ENCODE data around the gene PDE8A. TPM values are rescaled to one million over a fixed set of nuclear protein-coding genes. Genes with fewer than 3 reads are reported as not detected.
"Not testable (repeated sequence)": the region's sequence is repeated elsewhere in the genome, so short reads cannot be mapped to it uniquely, and the experiment has no call there.

PDE8A gene
- total RNA-seq, 5 donors from 2014 or later (not counting 1 experiment from before 2014, with no cell fraction given), result 21.5 to 33.7 (median 25.1) TPM

- Mint-ChIP-seq H3K27me3 (peaks cover 31 to 50% of the 10 kb centered on the region in 2 donors), H3K9me3 (peaks cover 0 to 12% (median 9%) of the 10 kb centered on the region in 3 donors), H3K4me3 (peak overlapping the region in 2 of 3 donors; percentile 45 to 46), H3K4me1 (peaks cover 0 to 8% (median 7%) of the 10 kb centered on the region in 3 donors), H3K36me3 (peaks cover 5% of the 10 kb centered on the region), H3K27ac (no peak overlapping the region)
- H3K36me3 ChIP-seq (ENCODE audit: control insufficient read depth in 2 of 2, extremely low read depth in 1 of 2, insufficient read depth in 1 of 2, low read length in 1 of 2), result no peaks in the 10 kb centered on the region
- DNase-seq (peak; percentile 0 to 60 (median 34)), ATAC-seq (replicated peaks in 1 of 4) (peak; percentile 65 to 93 (median 74))
- 20% methylated on average over 9 of the region's 20 CpGs for WGBS (ENCODE audit: insufficient coverage)
- POLR2A ChIA-PET, result interaction anchor here in 1 of 2 donors (0.6 kb wide), 1 partner anchor 118 kb away, joined by 3 read pairs; no protein-coding TSS in a partner anchor
- peaks cover 2 to 27% of the 10 kb centered on the region in 2 experiments for H3K27me3 ChIP-seq (replicated peaks in 1 of 2; ENCODE audit: control insufficient read depth in 2 of 2, extremely low read depth in 1 of 2, insufficient read depth in 2 of 2, low read length in 1 of 2)
- H3K9me3 ChIP-seq, result no peaks in the 10 kb centered on the region
- CTCF ChIA-PET, result interaction anchor here in 1 of 2 donors (1.2 to 1.4 kb wide), 3 partner anchors 9 to 188 kb away, joined by 3 to 7 read pairs (median 5); no protein-coding TSS in a partner anchor
- no peak overlapping the region for H3K27ac ChIP-seq (ENCODE audit: low read length)
- H3K4me3 ChIP-seq (ENCODE audit: control insufficient read depth in 1 of 2, extremely low read depth in 1 of 2, low read length in 1 of 2), result peak overlapping the region; percentile 24 to 51
- H3K4me1 ChIP-seq (ENCODE audit: control insufficient read depth in 1 of 2, extremely low read depth in 1 of 2, insufficient read depth in 2 of 2, low read length in 2 of 2), result peaks cover 2 to 8% of the 10 kb centered on the region in 2 experiments
These were observed 187.1 kb downstream of the PDE8A start for GRCh38 chr15:85168642-85169173.

DNA sequence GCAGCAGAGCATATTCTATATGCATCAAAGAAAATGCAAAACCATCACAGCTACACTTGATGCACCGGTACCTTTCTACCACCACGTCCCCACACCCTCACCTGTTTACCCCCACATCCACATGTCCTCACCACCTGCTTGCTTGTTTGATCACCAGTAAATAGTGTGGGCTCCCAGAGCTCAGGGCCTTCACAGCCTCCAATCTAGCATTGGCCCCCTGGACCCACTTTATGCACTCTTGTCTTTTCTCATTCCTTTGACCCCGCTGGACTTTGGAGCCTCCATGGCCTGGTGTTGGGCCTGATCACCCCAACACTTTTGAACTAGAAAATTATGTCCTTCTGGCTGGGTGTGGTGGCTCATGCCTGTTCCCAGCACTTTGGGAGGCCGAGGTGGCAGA, 190.1 kb downstream of the PDE8A start:
- no peak for ATAC-seq (replicated peaks in 1 of 4)
- Mint-ChIP-seq H3K9me3 (peaks cover 0 to 6% (median 4%) of the 10 kb centered on the region in 3 donors), H3K27ac (no peak overlapping the region), H3K27me3 (peaks cover 31 to 57% of the 10 kb centered on the region in 2 donors), H3K36me3 (peaks cover 5% of the 10 kb centered on the region), H3K4me3 (no peak overlapping the region), H3K4me1 (peaks cover 0 to 8% (median 7%) of the 10 kb centered on the region in 3 donors)
- WGBS (ENCODE audit: insufficient coverage), result 100% methylated on average over 2 of the region's 4 CpGs
- no peak for DNase-seq
- ChIA-PET CTCF (interaction anchor here in 1 of 2 donors (0.6 kb wide), 1 partner anchor 85 kb away, joined by 3 read pairs; no protein-coding TSS in a partner anchor), POLR2A (no interaction called here)
- Histone ChIP-seq H3K27ac (ENCODE audit: low read length) (no peak overlapping the region), H3K4me3 (ENCODE audit: control insufficient read depth in 1 of 2, extremely low read depth in 1 of 2, low read length in 1 of 2) (peak overlapping the region in 1 of 2 donors; percentile 11), H3K9me3 (no peaks in the 10 kb centered on the region), H3K4me1 (ENCODE audit: control insufficient read depth in 1 of 2, extremely low read depth in 1 of 2, insufficient read depth in 2 of 2, low read length in 2 of 2) (peaks cover 2 to 8% of the 10 kb centered on the region in 2 experiments), H3K27me3 (replicated peaks in 1 of 2; ENCODE audit: control insufficient read depth in 2 of 2, extremely low read depth in 1 of 2, insufficient read depth in 2 of 2, low read length in 1 of 2) (peaks cover 2 to 35% of the 10 kb centered on the region in 2 experiments), H3K36me3 (ENCODE audit: control insufficient read depth in 2 of 2, extremely low read depth in 1 of 2, insufficient read depth in 1 of 2, low read length in 1 of 2) (no peaks in the 10 kb centered on the region)

DNA sequence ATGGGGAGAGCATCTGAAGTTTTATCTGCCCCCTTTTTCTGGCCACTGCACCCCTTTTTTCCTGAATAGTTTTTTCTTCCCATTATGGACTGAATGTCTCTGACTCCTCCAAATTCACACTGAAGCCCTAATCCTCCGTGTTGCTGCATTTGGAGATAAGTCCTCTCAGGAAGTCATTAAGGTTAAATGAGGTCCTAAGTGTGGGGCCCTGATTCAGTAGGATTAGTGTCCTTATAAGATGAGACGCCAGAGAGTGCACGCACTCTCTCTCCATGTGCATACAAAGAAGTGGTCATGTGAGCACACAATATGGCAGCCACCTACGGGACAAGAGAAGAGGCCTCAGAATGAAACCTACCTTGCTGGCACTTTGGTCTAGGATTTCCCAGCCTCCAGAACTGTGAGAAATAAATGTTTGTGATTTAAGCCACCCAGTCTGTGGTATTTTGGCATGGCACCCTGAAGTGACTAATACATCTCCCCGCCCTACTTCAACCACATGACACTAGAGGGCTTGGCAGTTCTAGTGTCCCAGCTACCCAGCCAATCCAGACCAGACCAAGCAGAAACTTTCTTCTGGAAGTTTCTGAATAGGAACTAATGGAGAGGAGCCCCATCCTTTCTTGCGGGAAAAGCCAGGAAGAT, 191.3 kb downstream of the PDE8A start:
- no peak for DNase-seq
- Mint-ChIP-seq H3K27ac (no peak overlapping the region), H3K4me1 (peaks cover 0 to 7% (median 5%) of the 10 kb centered on the region in 3 donors), H3K4me3 (no peak overlapping the region), H3K27me3 (peaks cover 27 to 52% of the 10 kb centered on the region in 2 donors), H3K9me3 (peaks cover 0 to 6% (median 4%) of the 10 kb centered on the region in 3 donors), H3K36me3 (peaks cover 5% of the 10 kb centered on the region)
- no peaks in the 10 kb centered on the region for H3K36me3 ChIP-seq (ENCODE audit: control insufficient read depth in 2 of 2, extremely low read depth in 1 of 2, insufficient read depth in 1 of 2, low read length in 1 of 2)
- ChIA-PET CTCF (no interaction called here), POLR2A (no interaction called here)
- peaks cover 2 to 35% of the 10 kb centered on the region in 2 experiments for H3K27me3 ChIP-seq (replicated peaks in 1 of 2; ENCODE audit: control insufficient read depth in 2 of 2, extremely low read depth in 1 of 2, insufficient read depth in 2 of 2, low read length in 1 of 2)
- 95% methylated on average over 2 of the region's 6 CpGs for WGBS (ENCODE audit: insufficient coverage)
- no peak for ATAC-seq (replicated peaks in 1 of 4)
- H3K27ac ChIP-seq (ENCODE audit: low read length), result no peak overlapping the region
- no peaks in the 10 kb centered on the region for H3K9me3 ChIP-seq
- no peak overlapping the region for H3K4me3 ChIP-seq (ENCODE audit: control insufficient read depth in 1 of 2, extremely low read depth in 1 of 2, low read length in 1 of 2)
- H3K4me1 ChIP-seq (ENCODE audit: control insufficient read depth in 1 of 2, extremely low read depth in 1 of 2, insufficient read depth in 2 of 2, low read length in 2 of 2), result peaks cover 2 to 8% of the 10 kb centered on the region in 2 experiments

DNA sequence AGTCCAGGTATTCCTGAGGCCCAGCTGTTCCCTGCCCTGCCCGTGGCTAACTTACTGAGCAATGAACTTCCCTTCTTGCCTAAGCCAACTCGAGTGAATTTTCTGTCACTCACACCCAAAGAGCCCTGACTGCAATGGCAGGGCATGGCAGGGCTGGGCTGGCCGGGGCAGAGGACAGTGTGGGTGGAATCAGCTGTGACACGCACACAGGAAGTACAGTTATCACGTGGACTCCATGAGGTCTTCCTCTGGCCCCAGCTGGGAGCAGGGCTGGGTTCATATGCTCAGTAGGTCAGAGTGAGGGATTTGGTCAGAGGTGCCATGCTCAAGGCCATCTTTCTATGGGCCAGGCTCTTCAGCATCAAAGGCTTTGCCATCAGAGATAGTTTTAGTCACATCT, 192.0 kb downstream of the PDE8A start:
- POLR2A ChIA-PET, CTCF ChIA-PET: not testable (repeated sequence)

DNA sequence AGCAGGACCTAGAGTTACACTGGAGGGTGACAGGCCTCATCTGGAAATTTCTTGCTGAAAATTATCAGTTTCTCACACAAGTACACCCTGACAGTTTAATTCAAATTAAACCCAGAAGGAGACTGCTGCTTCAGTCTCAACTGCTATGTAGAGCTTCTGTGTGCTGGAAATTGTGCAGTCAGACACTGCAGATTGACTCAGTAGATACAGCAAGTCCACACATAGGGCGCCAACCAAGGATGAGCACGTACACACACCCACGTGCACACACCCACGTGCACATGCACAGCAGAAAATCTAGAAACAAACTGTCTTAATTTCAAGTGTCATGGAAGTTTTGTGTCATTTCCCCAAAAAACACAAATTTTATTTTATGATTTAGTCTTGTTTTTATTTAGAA, 192.9 kb downstream of the PDE8A start:
- no peak overlapping the region for H3K4me3 Mint-ChIP-seq
- peaks cover 5% of the 10 kb centered on the region for H3K36me3 Mint-ChIP-seq
- CTCF ChIA-PET, result interaction anchor here in 1 of 2 donors (0.6 kb wide), 1 partner anchor 679 kb away, joined by 9 read pairs; no protein-coding TSS in a partner anchor
- Histone ChIP-seq H3K9me3 (no peaks in the 10 kb centered on the region), H3K27me3 (replicated peaks in 1 of 2; ENCODE audit: control insufficient read depth in 2 of 2, extremely low read depth in 1 of 2, insufficient read depth in 2 of 2, low read length in 1 of 2) (peaks cover 0 to 28% of the 10 kb centered on the region in 2 experiments), H3K27ac (ENCODE audit: low read length) (no peak overlapping the region), H3K4me1 (ENCODE audit: control insufficient read depth in 1 of 2, extremely low read depth in 1 of 2, insufficient read depth in 2 of 2, low read length in 2 of 2) (no peaks in the 10 kb centered on the region), H3K36me3 (ENCODE audit: control insufficient read depth in 2 of 2, extremely low read depth in 1 of 2, insufficient read depth in 1 of 2, low read length in 1 of 2) (no peaks in the 10 kb centered on the region), H3K4me3 (ENCODE audit: control insufficient read depth in 1 of 2, extremely low read depth in 1 of 2, low read length in 1 of 2) (no peak overlapping the region)
- H3K27ac Mint-ChIP-seq, result no peak overlapping the region
- peaks cover 0 to 6% (median 4%) of the 10 kb centered on the region in 3 donors for H3K9me3 Mint-ChIP-seq
- POLR2A ChIA-PET, result no interaction called here
- H3K4me1 Mint-ChIP-seq, result no peaks in the 10 kb centered on the region
- peaks cover 23 to 40% of the 10 kb centered on the region in 2 donors for H3K27me3 Mint-ChIP-seq
- no CpG with 5 or more reads among the region's 4 CpGs for WGBS (ENCODE audit: insufficient coverage)
- DNase-seq (no peak), ATAC-seq (replicated peaks in 1 of 4) (no peak)

More for the DNA sequence above, 192.0 kb downstream of the PDE8A start:
- not testable (repeated sequence) for H3K4me1 Mint-ChIP-seq; H3K36me3 Mint-ChIP-seq; H3K9me3 ChIP-seq; H3K4me3 ChIP-seq (ENCODE audit: control insufficient read depth in 1 of 2, extremely low read depth in 1 of 2, low read length in 1 of 2); H3K36me3 ChIP-seq (ENCODE audit: control insufficient read depth in 2 of 2, extremely low read depth in 1 of 2, insufficient read depth in 1 of 2, low read length in 1 of 2); H3K27ac Mint-ChIP-seq; H3K27ac ChIP-seq (ENCODE audit: low read length); H3K9me3 Mint-ChIP-seq; H3K4me3 Mint-ChIP-seq; H3K4me1 ChIP-seq (ENCODE audit: control insufficient read depth in 1 of 2, extremely low read depth in 1 of 2, insufficient read depth in 2 of 2, low read length in 2 of 2); DNase-seq; ATAC-seq (replicated peaks in 1 of 4)
- 7% methylated on average over 3 of the region's 5 CpGs for WGBS (ENCODE audit: insufficient coverage)
- peaks cover 27 to 47% of the 10 kb centered on the region in 2 donors for H3K27me3 Mint-ChIP-seq
- peaks cover 2 to 33% of the 10 kb centered on the region in 2 experiments for H3K27me3 ChIP-seq (replicated peaks in 1 of 2; ENCODE audit: control insufficient read depth in 2 of 2, extremely low read depth in 1 of 2, insufficient read depth in 2 of 2, low read length in 1 of 2)

GRCh38 chr15:85177042-85177515, 195.4 kb downstream of the PDE8A start:
- H3K27ac Mint-ChIP-seq; H3K4me3 ChIP-seq (ENCODE audit: control insufficient read depth in 1 of 2, extremely low read depth in 1 of 2, low read length in 1 of 2); DNase-seq; CTCF ChIA-PET; H3K4me1 ChIP-seq (ENCODE audit: control insufficient read depth in 1 of 2, extremely low read depth in 1 of 2, insufficient read depth in 2 of 2, low read length in 2 of 2); H3K4me1 Mint-ChIP-seq; H3K9me3 ChIP-seq; H3K9me3 Mint-ChIP-seq; H3K27ac ChIP-seq (ENCODE audit: low read length); H3K4me3 Mint-ChIP-seq; ATAC-seq (replicated peaks in 1 of 4); H3K36me3 ChIP-seq (ENCODE audit: control insufficient read depth in 2 of 2, extremely low read depth in 1 of 2, insufficient read depth in 1 of 2, low read length in 1 of 2); H3K36me3 Mint-ChIP-seq; POLR2A ChIA-PET: not testable (repeated sequence)
- H3K27me3 ChIP-seq (replicated peaks in 1 of 2; ENCODE audit: control insufficient read depth in 2 of 2, extremely low read depth in 1 of 2, insufficient read depth in 2 of 2, low read length in 1 of 2), result peaks cover 0 to 16% of the 10 kb centered on the region in 2 experiments
- 91% methylated on average over 4 of the region's 8 CpGs for WGBS (ENCODE audit: insufficient coverage)
- peaks cover 10 to 24% of the 10 kb centered on the region in 2 donors for H3K27me3 Mint-ChIP-seq

All from T-cell (primary cell).